Activated naive CD8-positive, alpha-beta T cell treated with anti-CD3 and anti-CD28 coated beads, Interleukin-2, amount 50 U/mL, for 16 hours (primary cell): Measurements from ENCODE around the gene ZKSCAN1.

Experiments
- DNase-seq: peaks from one replicate; pipeline ENCODE4 v3.0.0-alpha.2; 2020; ENCODE audit warnings: low read depth, low spot score

ZKSCAN1 gene

DNA sequence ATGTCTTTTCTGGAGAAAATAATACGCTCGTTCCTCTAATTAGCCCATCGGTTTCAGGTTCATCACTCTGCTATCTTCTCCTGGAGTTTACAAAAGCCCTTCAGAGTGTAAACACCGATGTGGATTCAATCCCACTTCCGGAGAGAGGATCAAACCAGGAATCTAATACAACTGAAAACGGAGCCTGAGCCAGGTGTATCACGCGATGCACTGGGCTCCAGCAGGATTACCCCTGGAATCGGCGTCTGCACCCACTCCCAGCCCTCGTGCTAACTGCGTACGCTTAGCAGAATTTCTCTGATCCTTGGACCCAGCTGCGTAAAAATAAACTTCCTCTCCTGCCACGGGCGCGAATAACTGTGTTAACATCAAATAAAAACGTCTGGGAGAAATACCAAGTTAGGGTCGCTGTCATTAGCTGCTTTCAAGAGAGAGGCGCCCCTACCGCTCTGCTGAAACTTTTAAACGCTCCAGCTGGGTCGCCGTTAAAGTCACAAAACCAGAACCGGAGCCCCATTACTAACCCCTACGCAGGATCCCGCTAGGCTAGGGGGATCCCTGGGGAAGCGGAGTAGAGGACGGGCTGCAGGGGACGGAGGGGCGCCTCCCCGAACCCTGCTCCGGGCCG is 65.6 kb downstream of the ZKSCAN1 start:
- DNase-seq = no peak

DNA sequence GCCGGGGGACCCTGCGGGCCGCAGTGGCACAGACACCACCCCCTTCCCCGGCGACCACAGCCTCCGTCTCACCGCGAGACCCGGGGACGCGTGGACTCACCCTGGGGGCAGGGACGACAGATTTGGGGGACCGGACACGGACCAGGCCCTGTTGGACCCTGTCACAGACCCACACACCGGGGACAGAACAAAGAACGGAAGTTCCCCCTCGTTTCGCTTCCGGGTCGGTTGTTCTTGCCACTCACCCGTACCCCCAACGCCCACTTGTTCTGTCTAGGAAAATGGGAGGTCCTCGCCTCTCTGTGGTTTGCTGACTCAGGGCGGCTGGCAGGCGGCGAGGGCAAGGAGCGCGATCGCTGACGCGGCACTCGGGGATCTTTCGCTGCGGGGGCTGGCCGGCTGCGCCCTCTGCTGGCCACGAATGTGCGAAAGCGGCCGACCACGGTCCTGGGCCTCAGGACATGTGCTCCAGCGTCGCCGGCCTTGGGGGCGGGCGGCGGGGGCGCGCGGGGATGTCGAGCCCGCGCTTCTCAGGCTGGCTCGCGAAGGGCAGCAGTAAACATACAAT is 66.2 kb downstream of the ZKSCAN1 start, which contains the start of gene ZNF3:
Gene ZNF3, minus strand, starts transcription at position 189 of the 568 bp plus-strand sequence. CDS start 4,366 bp downstream, outside the sequence.
- DNase-seq = peak; percentile 96

DNA sequence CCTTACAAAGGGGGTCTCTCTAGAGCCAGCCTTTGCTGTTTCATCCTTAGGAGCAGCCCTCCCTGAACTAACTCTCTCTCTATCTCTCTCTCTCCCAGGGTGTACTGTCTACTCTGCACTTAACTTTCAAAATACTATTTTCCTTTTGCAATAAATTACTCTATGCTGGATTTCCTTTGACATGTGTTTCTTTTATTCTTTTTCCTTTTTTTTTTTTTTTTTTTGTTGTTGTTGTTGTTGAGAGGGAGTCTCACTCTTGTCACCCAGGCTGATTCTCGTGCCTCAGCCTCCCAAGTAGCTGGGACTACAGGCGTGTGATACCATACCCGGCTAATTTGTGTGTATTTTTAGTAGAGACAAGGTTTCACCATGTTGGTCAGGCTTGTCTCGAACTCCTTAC is 67.6 kb downstream of the ZKSCAN1 start:
- DNase-seq = no peak

DNA sequence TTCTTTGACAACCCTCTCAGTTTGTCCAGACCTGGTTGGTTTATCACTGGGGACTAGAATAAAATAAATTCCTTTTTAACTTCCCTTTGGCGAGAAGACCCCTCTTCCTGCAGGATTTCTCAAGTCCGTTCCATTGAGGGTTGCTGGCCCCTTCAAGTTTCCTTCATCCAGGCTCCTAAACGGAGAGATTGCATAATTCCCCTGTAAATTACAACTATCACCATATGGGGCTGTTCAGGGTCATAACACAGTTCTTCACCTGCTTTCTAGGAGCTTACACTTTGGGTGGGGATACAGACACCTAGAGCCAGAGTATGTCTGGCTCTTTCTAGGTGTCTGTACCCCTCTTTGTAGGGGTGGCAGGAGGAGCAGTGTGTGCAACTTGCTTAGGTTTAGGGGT is 70.1 kb downstream of the ZKSCAN1 start:
- no peak for DNase-seq

DNA sequence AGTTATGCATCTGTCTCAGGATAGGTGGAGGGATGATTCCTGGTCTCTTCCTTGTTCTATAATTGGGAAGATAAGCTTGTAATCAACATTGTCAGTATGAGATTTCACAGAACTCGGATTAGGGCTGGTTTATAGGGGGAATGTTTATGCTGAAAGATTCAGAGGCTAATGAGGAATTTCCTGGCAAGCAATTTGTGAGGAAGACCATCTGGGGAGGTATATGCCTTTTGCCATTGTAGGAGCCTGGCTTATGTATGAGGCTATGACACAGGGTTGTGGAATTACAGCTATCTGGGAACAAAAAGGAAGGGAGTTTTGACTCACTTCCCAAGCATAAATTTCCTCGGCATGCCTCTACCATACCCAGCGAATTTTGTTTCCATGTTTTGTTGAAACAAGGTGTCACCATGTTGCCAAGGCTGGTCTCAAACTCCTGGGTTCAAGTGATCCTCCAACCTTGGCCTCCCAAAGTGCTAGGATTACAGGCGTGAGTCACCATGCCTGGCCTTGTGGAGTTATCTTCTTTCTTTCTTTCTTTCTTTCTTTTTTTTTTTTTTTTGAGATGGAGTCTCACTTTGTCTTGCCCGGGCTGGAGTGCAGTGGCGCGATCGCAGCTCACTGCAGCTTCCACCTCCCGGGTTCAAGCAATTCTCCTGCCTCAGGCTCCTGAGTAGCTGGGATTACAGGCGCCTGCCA is 71.8 kb downstream of the ZKSCAN1 start:
- DNase-seq = no peak

DNA sequence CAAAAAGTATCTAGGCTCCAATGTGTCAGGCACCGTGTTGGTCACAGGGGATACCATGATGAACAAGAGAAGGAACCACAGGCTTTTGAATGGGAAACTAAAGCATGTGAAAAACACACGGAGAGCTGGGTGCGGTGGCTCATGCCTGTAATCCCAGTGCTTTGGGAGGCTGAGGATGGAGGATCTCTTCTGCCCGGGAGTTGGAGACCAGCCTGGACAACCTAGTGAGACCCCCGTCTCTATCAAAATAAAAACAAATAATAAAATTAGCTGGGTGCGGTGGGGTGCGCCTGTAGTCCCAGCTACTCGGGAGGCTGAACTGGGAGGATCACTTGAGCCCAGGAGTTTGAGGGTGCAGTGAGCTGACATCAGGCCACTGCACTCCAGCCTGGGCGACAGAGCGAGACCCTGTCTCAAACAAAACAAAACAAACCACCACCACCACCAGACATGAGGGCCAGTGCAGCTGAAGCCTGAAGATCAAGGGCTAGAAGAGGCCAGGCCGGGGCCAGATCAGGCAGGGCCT is 72.8 kb downstream of the ZKSCAN1 start:
- DNase-seq = no peak

DNA sequence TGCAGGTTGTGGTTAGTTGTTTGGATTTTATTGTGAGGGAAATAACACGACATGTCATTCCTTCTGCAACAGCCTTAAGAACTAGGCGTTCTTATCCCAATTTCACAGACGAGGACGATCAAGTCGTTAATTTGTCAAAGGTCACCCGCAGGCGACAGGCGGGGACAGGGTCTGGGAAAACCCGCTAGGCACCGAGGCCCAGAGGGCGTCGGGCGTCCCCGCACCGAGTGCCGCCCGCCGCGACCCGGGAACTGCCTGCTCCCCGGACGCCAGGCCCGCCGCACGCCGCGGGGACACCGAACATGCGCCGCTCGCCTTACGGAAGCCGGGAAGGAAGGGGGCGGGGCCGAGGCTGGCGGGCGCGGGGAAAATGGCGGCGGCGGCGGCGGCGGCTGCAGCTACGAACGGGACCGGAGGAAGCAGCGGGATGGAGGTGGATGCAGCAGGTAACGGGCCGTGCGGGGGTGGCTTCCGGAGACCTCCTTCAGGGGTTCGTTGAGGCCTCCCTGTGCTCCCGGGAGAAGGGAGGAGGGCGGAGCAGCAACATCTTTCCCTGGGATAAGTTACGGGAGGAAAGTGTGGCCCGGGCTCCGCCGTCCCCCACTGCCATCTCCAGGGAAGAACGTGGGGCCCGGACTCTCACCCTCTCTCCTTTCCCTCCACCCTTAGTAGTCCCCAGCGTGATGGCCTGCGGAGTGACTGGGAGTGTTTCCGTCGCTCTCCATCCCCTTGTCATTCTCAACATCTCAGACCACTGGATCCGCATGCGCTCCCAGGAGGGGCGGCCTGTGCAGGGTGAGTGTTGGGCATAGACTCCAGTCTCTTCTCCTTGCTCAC is 73.4 kb downstream of the ZKSCAN1 start, which contains the start of gene COPS6:
Gene COPS6, plus strand, starts transcription at position 349 of the 837 bp plus-strand sequence. Its CDS starts 22 bp downstream, at position 371.
- peak; percentile 76 for DNase-seq

DNA sequence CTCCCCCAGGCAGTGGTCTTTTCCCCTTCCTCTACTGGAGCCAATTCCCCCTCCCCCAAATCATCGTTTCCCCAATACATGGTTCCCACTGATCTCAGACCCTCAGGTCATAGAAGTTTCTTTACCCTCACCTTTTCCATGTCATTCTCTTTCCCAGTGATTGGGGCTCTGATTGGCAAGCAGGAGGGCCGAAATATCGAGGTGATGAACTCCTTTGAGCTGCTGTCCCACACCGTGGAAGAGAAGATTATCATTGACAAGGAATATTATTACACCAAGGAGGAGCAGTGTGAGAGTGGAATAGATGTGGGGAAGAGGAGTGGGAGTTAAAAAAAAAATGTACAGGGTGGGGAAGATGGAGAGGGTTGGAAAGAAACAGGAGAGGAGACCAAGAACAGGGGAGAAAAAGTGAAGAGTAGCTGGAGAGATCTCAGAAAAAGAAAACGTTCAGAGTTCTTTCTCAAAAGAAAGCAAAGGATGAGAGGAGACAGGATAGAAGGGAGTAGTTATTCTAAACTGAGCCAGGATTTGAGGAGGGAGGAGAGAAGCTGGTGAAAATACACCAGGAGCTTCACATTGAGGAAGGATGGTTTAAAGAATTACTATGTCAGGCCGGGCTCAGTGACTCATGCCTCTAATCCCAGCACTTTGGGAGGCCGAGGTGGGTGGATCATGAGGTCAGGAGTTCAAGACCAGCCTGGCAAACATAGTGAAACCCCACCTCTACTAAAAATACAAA is 74.2 kb downstream of the ZKSCAN1 start:
- no peak for DNase-seq

DNA sequence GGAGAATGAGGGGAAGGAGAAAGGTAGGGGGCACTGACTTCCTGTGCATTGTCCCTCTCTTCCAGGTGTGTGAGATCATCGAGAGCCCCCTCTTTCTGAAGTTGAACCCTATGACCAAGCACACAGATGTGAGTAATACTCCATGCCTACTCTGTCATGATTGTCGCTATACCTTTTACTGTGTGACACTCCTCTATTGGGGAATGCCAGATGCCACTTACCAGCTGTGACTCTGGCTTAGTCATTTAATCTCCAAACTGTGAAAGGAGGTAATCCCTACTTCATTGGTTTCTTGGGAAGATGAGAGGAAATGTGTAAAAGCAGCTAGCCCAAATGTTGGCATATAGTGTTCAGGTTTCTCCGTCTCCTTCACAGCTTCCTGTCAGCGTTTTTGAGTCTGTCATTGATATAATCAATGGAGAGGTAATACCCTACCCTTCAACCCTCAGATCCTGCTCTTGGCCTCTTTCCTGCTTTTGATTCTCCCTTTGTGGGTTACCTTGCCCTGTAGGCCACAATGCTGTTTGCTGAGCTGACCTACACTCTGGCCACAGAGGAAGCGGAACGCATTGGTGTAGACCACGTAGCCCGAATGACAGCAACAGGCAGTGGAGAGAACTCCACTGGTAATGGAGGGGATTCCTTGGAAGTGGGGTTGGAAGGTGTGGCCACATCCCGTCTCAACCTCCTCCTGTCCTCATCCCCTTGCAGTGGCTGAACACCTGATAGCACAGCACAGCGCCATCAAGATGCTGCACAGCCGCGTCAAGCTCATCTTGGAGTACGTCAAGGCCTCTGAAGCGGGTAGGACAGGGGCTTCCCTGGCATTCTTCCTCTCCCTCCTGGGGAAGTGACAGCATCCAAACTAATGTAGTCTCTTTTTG is 75.4 kb downstream of the ZKSCAN1 start:
- DNase-seq = no peak
